Esophagus squamous epithelium (tissue), 4 donors: Measurements from ENCODE around the gene GRB7.

Experiments
- CTCF ChIP-seq, 6 experiments: fragments of 450-650 bp in 4 of 6; fragments of 200-600 bp in 2 of 6; sonication (generic) in 2 of 6; IDR thresholded peaks; one replicate each; pipeline ENCODE4 v1.5.1; 2016 to 2019; ENCODE audit warnings: antibody characterized with exemption in 6 of 6, mild to moderate bottlenecking in 4 of 6, moderate library complexity in 4 of 6
- POLR2A ChIP-seq, 4 donors: fragments of 450-650 bp; IDR thresholded peaks; one replicate each; pipeline ENCODE4 v1.6.1; 2017; ENCODE audit warnings: antibody characterized with exemption in 4 of 4, mild to moderate bottlenecking in 4 of 4, moderate library complexity in 3 of 4

DNA sequence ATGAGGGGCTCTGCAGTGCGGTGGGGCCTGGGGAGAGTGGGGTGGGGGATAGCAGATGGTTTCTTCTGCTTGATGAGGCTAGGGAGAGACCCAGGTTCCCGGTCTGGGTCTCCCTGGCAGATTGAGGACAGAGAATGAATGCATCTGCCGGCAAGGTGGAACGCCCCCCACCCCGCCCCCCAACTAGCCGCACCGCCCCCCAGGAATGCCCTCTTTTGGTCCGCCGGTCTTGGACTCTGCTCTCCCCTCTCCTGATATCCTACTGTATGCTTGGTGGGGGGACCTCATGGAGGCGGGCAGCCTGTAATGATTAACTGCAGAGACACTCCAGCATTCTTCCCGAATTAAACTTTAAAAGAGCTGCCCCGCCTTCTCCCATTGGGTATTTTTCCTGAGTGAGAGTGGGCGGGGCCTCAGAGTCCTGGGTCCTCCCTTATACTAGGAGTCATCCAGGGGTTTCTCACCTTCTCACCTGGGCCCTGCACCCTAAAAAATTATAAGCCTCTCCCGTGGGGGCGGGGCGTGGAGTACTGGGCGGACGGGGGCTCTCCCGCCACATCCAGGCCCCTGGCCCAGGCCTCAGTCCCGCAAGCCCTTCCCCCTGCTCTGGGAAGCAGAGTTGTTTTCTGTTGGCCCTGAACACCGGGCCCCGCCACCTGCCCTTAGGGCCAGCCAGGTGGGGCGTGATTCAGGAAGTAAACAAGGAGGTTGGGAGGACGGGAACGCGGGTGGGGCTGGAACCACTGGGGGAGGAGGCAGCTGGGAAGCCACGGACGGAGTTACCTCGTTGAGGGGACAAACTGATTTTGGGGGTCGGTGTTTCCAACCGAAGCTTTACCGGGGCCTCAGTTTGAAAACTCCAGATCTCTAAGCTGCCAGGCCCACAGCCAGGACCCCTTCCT, 1.5 kb downstream of the GRB7 start:
- TF ChIP-seq CTCF (IDR thresholded peaks at IDR 0.05) (peak in 2 of 6 experiments; percentile 2 to 16), POLR2A (IDR thresholded peaks at IDR 0.05) (peak in 2 of 4 donors; percentile 17 to 45)
